Peyer's patch (tissue), 4 donors: Measurements from ENCODE around the gene DPYD.

ENCODE experiments used
- CTCF ChIP-seq, 6 experiments: fragments of 450-650 bp in 4 of 6; fragments of 200-600 bp in 2 of 6; sonication (generic) in 1 of 6; IDR thresholded peaks; one replicate each; pipeline ENCODE4 v1.5.1; 2017 to 2019; ENCODE audit warnings: antibody characterized with exemption in 6 of 6, mild to moderate bottlenecking in 3 of 6, moderate library complexity in 1 of 6
- POLR2A ChIP-seq, 2 donors: fragments of 450-650 bp; IDR thresholded peaks; one replicate each; pipeline ENCODE4 v1.5.1; 2017; ENCODE audit warnings: antibody characterized with exemption in 2 of 2, mild to moderate bottlenecking in 2 of 2, moderate library complexity in 2 of 2

GRCh38 chr1:97923811-97924210 lies 3.0 kb upstream of the DPYD start:
- TF ChIP-seq CTCF (IDR thresholded peaks at IDR 0.05) (no peak), POLR2A (IDR thresholded peaks at IDR 0.05) (no peak)
